GM19452 (cell line): ENCODE results near the gene AGPS.

ENCODE experiments used
- ATAC-seq: cut with Tn5 transposase; IDR thresholded peaks from one replicate; pipeline ENCODE4 v1.9.1; 2021; ENCODE audit not compliant: unreplicated experiment

The AGPS gene

GRCh38 chr2:177582000-177582399 lies 189.4 kb downstream of the AGPS start:
- ATAC-seq: no peak

GRCh38 chr2:177584030-177584692 lies 191.6 kb downstream of the AGPS start:
- no peak for ATAC-seq

- ATAC-seq: no peak
Measured at GRCh38 chr2:177585234-177585863, 192.8 kb downstream of the AGPS start.

- ATAC-seq: no peak
Measured at GRCh38 chr2:177586154-177586553, 193.6 kb downstream of the AGPS start.

GRCh38 chr2:177587371-177587770 lies 194.8 kb downstream of the AGPS start:
- no peak for ATAC-seq

GRCh38 chr2:177588671-177589070 lies 196.1 kb downstream of the AGPS start:
- ATAC-seq: no peak

GRCh38 chr2:177589186-177589585 lies 196.6 kb downstream of the AGPS start:
- no peak for ATAC-seq

GRCh38 chr2:177592397-177592796 lies 199.8 kb downstream of the AGPS start:
- ATAC-seq: no peak

- no peak for ATAC-seq
Measured at GRCh38 chr2:177592945-177593344, 200.4 kb downstream of the AGPS start.

GRCh38 chr2:177593402-177593801 lies 200.8 kb downstream of the AGPS start:
- ATAC-seq: no peak
